ENCODE measurements around the gene OS9.

OS9 gene

GRCh38 chr12:57687862-57688261 lies 6.1 kb upstream of the OS9 start:
- no peak overlapping the region for H3K27ac ChIP-seq (ENCODE audit: low read length)
- H3K9me3 ChIP-seq (ENCODE audit: insufficient read depth, low read length, severe bottlenecking) = no peaks in the 10 kb centered on the region
- DNase-seq (no peak), ATAC-seq (ENCODE audit: insufficient read depth, low read depth) (no peak)
- H3K4me1 ChIP-seq (ENCODE audit: insufficient read depth, low read length) = peaks cover under 1% of the 10 kb centered on the region
- H3K9ac ChIP-seq (ENCODE audit: low read depth, low read length) = no peak overlapping the region
- no peak overlapping the region for H3K4me2 ChIP-seq (ENCODE audit: insufficient read depth, low read length)
- H4K20me1 ChIP-seq (ENCODE audit: insufficient read depth, low read length) = no peaks in the 10 kb centered on the region
- no peak overlapping the region for H3K4me3 ChIP-seq (ENCODE audit: low read depth in 1 of 2, low read length in 2 of 2)
- no peaks in the 10 kb centered on the region for H3K36me3 ChIP-seq (ENCODE audit: insufficient read depth, low read length)
- peaks cover 5% of the 10 kb centered on the region for H3K27me3 ChIP-seq (ENCODE audit: insufficient read depth, low read length, poor library complexity)
- no peak overlapping the region for H2AFZ ChIP-seq (ENCODE audit: low read depth, low read length)
- H3K79me2 ChIP-seq (ENCODE audit: insufficient read depth, low read length) = no peaks in the 10 kb centered on the region
- TF ChIP-seq, protein P1, sequence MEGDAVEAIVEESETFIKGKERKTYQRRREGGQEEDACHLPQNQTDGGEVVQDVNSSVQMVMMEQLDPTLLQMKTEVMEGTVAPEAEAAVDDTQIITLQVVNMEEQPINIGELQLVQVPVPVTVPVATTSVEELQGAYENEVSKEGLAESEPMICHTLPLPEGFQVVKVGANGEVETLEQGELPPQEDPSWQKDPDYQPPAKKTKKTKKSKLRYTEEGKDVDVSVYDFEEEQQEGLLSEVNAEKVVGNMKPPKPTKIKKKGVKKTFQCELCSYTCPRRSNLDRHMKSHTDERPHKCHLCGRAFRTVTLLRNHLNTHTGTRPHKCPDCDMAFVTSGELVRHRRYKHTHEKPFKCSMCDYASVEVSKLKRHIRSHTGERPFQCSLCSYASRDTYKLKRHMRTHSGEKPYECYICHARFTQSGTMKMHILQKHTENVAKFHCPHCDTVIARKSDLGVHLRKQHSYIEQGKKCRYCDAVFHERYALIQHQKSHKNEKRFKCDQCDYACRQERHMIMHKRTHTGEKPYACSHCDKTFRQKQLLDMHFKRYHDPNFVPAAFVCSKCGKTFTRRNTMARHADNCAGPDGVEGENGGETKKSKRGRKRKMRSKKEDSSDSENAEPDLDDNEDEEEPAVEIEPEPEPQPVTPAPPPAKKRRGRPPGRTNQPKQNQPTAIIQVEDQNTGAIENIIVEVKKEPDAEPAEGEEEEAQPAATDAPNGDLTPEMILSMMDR (IDR thresholded peaks at IDR 0.05; ENCODE audit: borderline replicate concordance, extremely low read depth, low read length, poor library complexity, severe bottlenecking) = no peak
- TF ChIP-seq EZH2 (IDR thresholded peaks at IDR 0.05; ENCODE audit: borderline replicate concordance, low read depth, low read length, severe bottlenecking) = no peak

- no peak overlapping the region for H3K4me3 ChIP-seq (ENCODE audit: low read depth in 1 of 2, low read length in 2 of 2)
- H2AFZ ChIP-seq (ENCODE audit: low read depth, low read length) = no peak overlapping the region
- peaks cover 5% of the 10 kb centered on the region for H3K27me3 ChIP-seq (ENCODE audit: insufficient read depth, low read length, poor library complexity)
- H3K4me2 ChIP-seq (ENCODE audit: insufficient read depth, low read length) = no peak overlapping the region
- TF ChIP-seq EZH2 (IDR thresholded peaks at IDR 0.05; ENCODE audit: borderline replicate concordance, low read depth, low read length, severe bottlenecking) = no peak
- TF ChIP-seq, protein P1 (IDR thresholded peaks at IDR 0.05; ENCODE audit: borderline replicate concordance, extremely low read depth, low read length, poor library complexity, severe bottlenecking) = no peak
- DNase-seq (no peak), ATAC-seq (ENCODE audit: insufficient read depth, low read depth) (no peak)
- no peaks in the 10 kb centered on the region for H3K36me3 ChIP-seq (ENCODE audit: insufficient read depth, low read length)
- H3K9ac ChIP-seq (ENCODE audit: low read depth, low read length) = no peak overlapping the region
- peaks cover 7% of the 10 kb centered on the region for H3K4me1 ChIP-seq (ENCODE audit: insufficient read depth, low read length)
- no peaks in the 10 kb centered on the region for H4K20me1 ChIP-seq (ENCODE audit: insufficient read depth, low read length)
- no peak overlapping the region for H3K27ac ChIP-seq (ENCODE audit: low read length)
- no peaks in the 10 kb centered on the region for H3K79me2 ChIP-seq (ENCODE audit: insufficient read depth, low read length)
- no peaks in the 10 kb centered on the region for H3K9me3 ChIP-seq (ENCODE audit: insufficient read depth, low read length, severe bottlenecking)
Observed at GRCh38 chr12:57688931-57689330, 5.0 kb upstream of the OS9 start.

DNA sequence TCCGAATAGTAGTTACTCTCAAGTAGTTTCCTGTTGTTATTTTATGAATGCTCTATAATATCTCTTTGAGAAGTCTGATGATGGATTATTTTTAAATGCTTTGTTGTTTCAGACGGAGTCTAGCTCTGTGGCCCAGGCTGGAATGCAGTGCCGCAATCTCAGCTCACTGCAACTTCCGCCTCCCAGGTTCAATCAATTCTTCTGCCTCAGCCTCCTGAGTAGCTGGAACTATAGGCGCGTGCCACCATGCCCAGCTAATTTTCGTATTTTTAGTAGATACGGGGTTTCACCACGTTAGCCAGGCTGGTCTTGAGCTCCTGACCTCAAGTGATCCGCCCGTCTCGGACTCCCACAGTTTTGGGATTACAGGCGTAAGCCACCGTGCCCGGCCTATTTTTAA lies 1.4 kb upstream of the OS9 start:
- Histone ChIP-seq H4K20me1 (ENCODE audit: insufficient read depth, low read length) (no peaks in the 10 kb centered on the region), H3K27ac (ENCODE audit: low read length) (no peak overlapping the region), H3K9me3 (ENCODE audit: insufficient read depth, low read length, severe bottlenecking) (no peaks in the 10 kb centered on the region), H3K4me2 (ENCODE audit: insufficient read depth, low read length) (no peak overlapping the region), H3K79me2 (ENCODE audit: insufficient read depth, low read length) (peaks cover 19% of the 10 kb centered on the region), H3K27me3 (ENCODE audit: insufficient read depth, low read length, poor library complexity) (no peaks in the 10 kb centered on the region), H3K4me1 (ENCODE audit: insufficient read depth, low read length) (peaks cover 25% of the 10 kb centered on the region), H2AFZ (ENCODE audit: low read depth, low read length) (peak overlapping the region; percentile 90), H3K4me3 (ENCODE audit: low read depth in 1 of 2, low read length in 2 of 2) (no peak overlapping the region), H3K36me3 (ENCODE audit: insufficient read depth, low read length) (peaks cover 19% of the 10 kb centered on the region), H3K9ac (ENCODE audit: low read depth, low read length) (no peak overlapping the region)
- DNase-seq (no peak), ATAC-seq (ENCODE audit: insufficient read depth, low read depth) (no peak)
- TF ChIP-seq EZH2 (IDR thresholded peaks at IDR 0.05; ENCODE audit: borderline replicate concordance, low read depth, low read length, severe bottlenecking) = no peak
- TF ChIP-seq, protein P1 (IDR thresholded peaks at IDR 0.05; ENCODE audit: borderline replicate concordance, extremely low read depth, low read length, poor library complexity, severe bottlenecking) = no peak

- no peaks in the 10 kb centered on the region for H3K9me3 ChIP-seq (ENCODE audit: insufficient read depth, low read length, severe bottlenecking)
- H3K4me3 ChIP-seq (ENCODE audit: low read depth in 1 of 2, low read length in 2 of 2) = peak overlapping the region in 1 of 2 experiments; percentile 53; a peak in 2 of 4 replicates
- peak overlapping the region; percentile 70 for H3K4me2 ChIP-seq (ENCODE audit: insufficient read depth, low read length)
- ATAC-seq (ENCODE audit: insufficient read depth, low read depth) = no peak
- peaks cover 25% of the 10 kb centered on the region for H3K4me1 ChIP-seq (ENCODE audit: insufficient read depth, low read length)
- H3K79me2 ChIP-seq (ENCODE audit: insufficient read depth, low read length) = peaks cover 19% of the 10 kb centered on the region
- no peaks in the 10 kb centered on the region for H3K27me3 ChIP-seq (ENCODE audit: insufficient read depth, low read length, poor library complexity)
- H3K9ac ChIP-seq (ENCODE audit: low read depth, low read length) = peak overlapping the region; percentile 43
- H4K20me1 ChIP-seq (ENCODE audit: insufficient read depth, low read length) = no peaks in the 10 kb centered on the region
- DNase-seq = no peak
- peak overlapping the region; percentile 58 for H3K27ac ChIP-seq (ENCODE audit: low read length)
- peak overlapping the region; percentile 90 for H2AFZ ChIP-seq (ENCODE audit: low read depth, low read length)
- peaks cover 26% of the 10 kb centered on the region for H3K36me3 ChIP-seq (ENCODE audit: insufficient read depth, low read length)
- TF ChIP-seq EZH2 (IDR thresholded peaks at IDR 0.05; ENCODE audit: borderline replicate concordance, low read depth, low read length, severe bottlenecking) = no peak
- TF ChIP-seq, protein P1 (IDR thresholded peaks at IDR 0.05; ENCODE audit: borderline replicate concordance, extremely low read depth, low read length, poor library complexity, severe bottlenecking) = no peak
Observed at GRCh38 chr12:57693317-57693658, 644 bp upstream of the OS9 start.

Measured in DND-41 (cell line).